ENCODE results near the gene CAMK1G. TPM values are rescaled to one million over a fixed set of nuclear protein-coding genes. Genes with fewer than 3 reads are reported as not detected.

CAMK1G gene
- total RNA-seq, 1 experiment from 2014 or later, result 2.3 TPM

- DNase-seq (ENCODE audit: low spot score), result peak; percentile 58
- in situ Hi-C loops (cut with HindIII; ENCODE audit: low sequenced_read_pairs), result no loop called here
Observed at GRCh38 chr1:209627027-209627731, 43.7 kb downstream of the CAMK1G start.

- peak; percentile 75 for DNase-seq (ENCODE audit: low spot score)
- in situ Hi-C loops (cut with HindIII; ENCODE audit: low sequenced_read_pairs), result no loop called here
Observed at GRCh38 chr1:209627732-209628196, 44.2 kb downstream of the CAMK1G start.

GRCh38 chr1:209628618-209629299, 45.2 kb downstream of the CAMK1G start:
- DNase-seq (ENCODE audit: low spot score), result no peak
- in situ Hi-C loops (cut with HindIII; ENCODE audit: low sequenced_read_pairs), result no loop called here

GRCh38 chr1:209629621-209630382, 46.3 kb downstream of the CAMK1G start:
- in situ Hi-C loops (cut with HindIII; ENCODE audit: low sequenced_read_pairs), result no loop called here
- DNase-seq (ENCODE audit: low spot score), result no peak

GRCh38 chr1:209630383-209631225, 47.1 kb downstream of the CAMK1G start:
- no peak for DNase-seq (ENCODE audit: low spot score)
- in situ Hi-C loops (cut with HindIII; ENCODE audit: low sequenced_read_pairs), result no loop called here

GRCh38 chr1:209633335-209633997, 50.0 kb downstream of the CAMK1G start:
- DNase-seq (ENCODE audit: low spot score), result no peak
- in situ Hi-C loops (cut with HindIII; ENCODE audit: low sequenced_read_pairs), result no loop called here

GRCh38 chr1:209634005-209634737, 50.7 kb downstream of the CAMK1G start:
- in situ Hi-C loops (cut with HindIII; ENCODE audit: low sequenced_read_pairs), result no loop called here
- DNase-seq (ENCODE audit: low spot score), result no peak

- in situ Hi-C loops (cut with HindIII; ENCODE audit: low sequenced_read_pairs), result no loop called here
- DNase-seq (ENCODE audit: low spot score), result no peak
Observed at GRCh38 chr1:209635850-209636249, 52.3 kb downstream of the CAMK1G start.

- in situ Hi-C loops (cut with HindIII; ENCODE audit: low sequenced_read_pairs), result no loop called here
- peak; percentile 37 for DNase-seq (ENCODE audit: low spot score)
Observed at GRCh38 chr1:209641832-209642172, 58.3 kb downstream of the CAMK1G start.

GRCh38 chr1:209642816-209643215, 59.3 kb downstream of the CAMK1G start:
- in situ Hi-C loops (cut with HindIII; ENCODE audit: low sequenced_read_pairs), result no loop called here

GRCh38 chr1:209643285-209644020, 59.9 kb downstream of the CAMK1G start:
- peak; percentile 52 for DNase-seq (ENCODE audit: low spot score)
- in situ Hi-C loops (cut with HindIII; ENCODE audit: low sequenced_read_pairs), result no loop called here

More at GRCh38 chr1:209642816-209643215, 59.3 kb downstream of the CAMK1G start:
- peak; percentile 41 for DNase-seq (ENCODE audit: low spot score)

- in situ Hi-C loops (cut with HindIII; ENCODE audit: low sequenced_read_pairs), result no loop called here
- DNase-seq (ENCODE audit: low spot score), result no peak
Observed at GRCh38 chr1:209645574-209646452, 62.3 kb downstream of the CAMK1G start.

GRCh38 chr1:209646558-209646957, 63.0 kb downstream of the CAMK1G start:
- DNase-seq (ENCODE audit: low spot score), result no peak
- in situ Hi-C loops (cut with HindIII; ENCODE audit: low sequenced_read_pairs), result no loop called here

- in situ Hi-C loops (cut with HindIII; ENCODE audit: low sequenced_read_pairs), result no loop called here
- DNase-seq (ENCODE audit: low spot score), result no peak
Observed at GRCh38 chr1:209647156-209647555, 63.6 kb downstream of the CAMK1G start.

- DNase-seq (ENCODE audit: low spot score), result no peak
- in situ Hi-C loops (cut with HindIII; ENCODE audit: low sequenced_read_pairs), result no loop called here
Observed at GRCh38 chr1:209648346-209648745, 64.8 kb downstream of the CAMK1G start.

GRCh38 chr1:209648931-209649776, 65.6 kb downstream of the CAMK1G start:
- in situ Hi-C loops (cut with HindIII; ENCODE audit: low sequenced_read_pairs), result no loop called here
- DNase-seq (ENCODE audit: low spot score), result no peak

Data from G401 (cell line).